ENCODE results near the gene HUNK.

- TF ChIP-seq, protein P1, sequence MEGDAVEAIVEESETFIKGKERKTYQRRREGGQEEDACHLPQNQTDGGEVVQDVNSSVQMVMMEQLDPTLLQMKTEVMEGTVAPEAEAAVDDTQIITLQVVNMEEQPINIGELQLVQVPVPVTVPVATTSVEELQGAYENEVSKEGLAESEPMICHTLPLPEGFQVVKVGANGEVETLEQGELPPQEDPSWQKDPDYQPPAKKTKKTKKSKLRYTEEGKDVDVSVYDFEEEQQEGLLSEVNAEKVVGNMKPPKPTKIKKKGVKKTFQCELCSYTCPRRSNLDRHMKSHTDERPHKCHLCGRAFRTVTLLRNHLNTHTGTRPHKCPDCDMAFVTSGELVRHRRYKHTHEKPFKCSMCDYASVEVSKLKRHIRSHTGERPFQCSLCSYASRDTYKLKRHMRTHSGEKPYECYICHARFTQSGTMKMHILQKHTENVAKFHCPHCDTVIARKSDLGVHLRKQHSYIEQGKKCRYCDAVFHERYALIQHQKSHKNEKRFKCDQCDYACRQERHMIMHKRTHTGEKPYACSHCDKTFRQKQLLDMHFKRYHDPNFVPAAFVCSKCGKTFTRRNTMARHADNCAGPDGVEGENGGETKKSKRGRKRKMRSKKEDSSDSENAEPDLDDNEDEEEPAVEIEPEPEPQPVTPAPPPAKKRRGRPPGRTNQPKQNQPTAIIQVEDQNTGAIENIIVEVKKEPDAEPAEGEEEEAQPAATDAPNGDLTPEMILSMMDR (IDR thresholded peaks at IDR 0.05; ENCODE audit: poor library complexity), result no peak
- no peak for TF ChIP-seq EZH2 (IDR thresholded peaks at IDR 0.05; ENCODE audit: borderline replicate concordance)
Measured at GRCh38 chr21:31999810-32000468, 127.1 kb downstream of the HUNK start.
